ENCODE data around the gene TBC1D7. TPM values are rescaled to one million over a fixed set of nuclear protein-coding genes. Genes with fewer than 3 reads are reported as not detected.

Gene TBC1D7
- polyA plus RNA-seq, 4 donors, result 10.7 to 23.5 (median 12.8) TPM

DNA sequence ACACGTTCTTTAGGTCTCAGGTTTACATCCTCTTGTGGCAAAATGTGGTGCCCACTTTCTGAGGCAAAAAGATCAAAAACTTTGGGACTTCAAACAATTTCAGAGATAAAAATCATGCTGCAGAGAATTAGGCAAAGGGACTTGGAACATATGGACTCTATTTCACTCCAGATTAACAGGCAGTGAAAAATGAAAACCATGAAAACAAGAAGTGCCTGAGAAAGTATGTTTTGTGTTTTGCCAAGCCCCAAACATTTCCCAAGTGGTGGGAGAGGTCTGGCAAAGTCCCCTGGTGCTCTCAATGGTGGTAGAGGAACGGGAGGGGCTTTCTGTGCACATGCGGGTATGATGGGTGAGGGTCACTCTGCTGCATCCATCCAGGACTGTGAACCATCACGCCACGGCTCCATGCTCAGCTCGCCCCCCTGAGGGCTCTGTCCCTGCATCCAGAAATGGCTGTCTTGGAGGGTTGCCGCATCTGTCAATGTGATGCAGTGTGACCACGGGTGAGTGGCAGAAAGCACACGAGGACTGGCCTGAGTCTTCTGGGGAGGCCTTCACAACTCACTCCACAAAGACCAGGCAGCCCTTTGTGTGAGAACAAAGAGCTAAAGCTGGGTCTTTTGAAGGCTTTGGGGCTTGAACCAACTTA is 43.2 kb upstream of the TBC1D7 start:
- no peak for FAIRE-seq
- no peak for DNase-seq
- Histone ChIP-seq H3K9me3 (ENCODE audit: control insufficient read depth in 2 of 2, insufficient read depth in 1 of 2, low read depth in 1 of 2, low read length in 1 of 2) (no peaks in the 10 kb centered on the region), H3K36me3 (ENCODE audit: control insufficient read depth in 3 of 3, insufficient read depth in 2 of 3, low read depth in 1 of 3, low read length in 3 of 3) (no peaks in the 10 kb centered on the region), H3K4me1 (ENCODE audit: control insufficient read depth in 3 of 3, insufficient read depth in 2 of 3, low read depth in 1 of 3, low read length in 2 of 3) (no peaks in the 10 kb centered on the region), H3K27me3 (ENCODE audit: control insufficient read depth in 3 of 3, insufficient read depth in 3 of 3, low read length in 3 of 3) (no peaks in the 10 kb centered on the region), H3K4me3 (ENCODE audit: low read depth in 1 of 3, low read length in 3 of 3) (no peak overlapping the region), H3K27ac (ENCODE audit: low read depth in 1 of 3, low read length in 2 of 3) (no peak overlapping the region)
- 81 to 88% (median 88%) methylated on average over 9 of the region's 9 CpGs for WGBS, 3 donors

- FAIRE-seq (no peak), DNase-seq (no peak)
- Histone ChIP-seq H3K27me3 (ENCODE audit: control insufficient read depth in 3 of 3, insufficient read depth in 3 of 3, low read length in 3 of 3) (no peaks in the 10 kb centered on the region), H3K27ac (ENCODE audit: low read depth in 1 of 3, low read length in 2 of 3) (no peak overlapping the region), H3K4me1 (ENCODE audit: control insufficient read depth in 3 of 3, insufficient read depth in 2 of 3, low read depth in 1 of 3, low read length in 2 of 3) (no peaks in the 10 kb centered on the region), H3K36me3 (ENCODE audit: control insufficient read depth in 3 of 3, insufficient read depth in 2 of 3, low read depth in 1 of 3, low read length in 3 of 3) (no peaks in the 10 kb centered on the region), H3K9me3 (ENCODE audit: control insufficient read depth in 2 of 2, insufficient read depth in 1 of 2, low read depth in 1 of 2, low read length in 1 of 2) (no peaks in the 10 kb centered on the region), H3K4me3 (ENCODE audit: low read depth in 1 of 3, low read length in 3 of 3) (no peak overlapping the region)
- WGBS, 3 donors, result 76 to 84% (median 80%) methylated on average over 5 of the region's 5 CpGs
These were observed 42.3 kb upstream of the TBC1D7 start for GRCh38 chr6:13370623-13371022.

DNA sequence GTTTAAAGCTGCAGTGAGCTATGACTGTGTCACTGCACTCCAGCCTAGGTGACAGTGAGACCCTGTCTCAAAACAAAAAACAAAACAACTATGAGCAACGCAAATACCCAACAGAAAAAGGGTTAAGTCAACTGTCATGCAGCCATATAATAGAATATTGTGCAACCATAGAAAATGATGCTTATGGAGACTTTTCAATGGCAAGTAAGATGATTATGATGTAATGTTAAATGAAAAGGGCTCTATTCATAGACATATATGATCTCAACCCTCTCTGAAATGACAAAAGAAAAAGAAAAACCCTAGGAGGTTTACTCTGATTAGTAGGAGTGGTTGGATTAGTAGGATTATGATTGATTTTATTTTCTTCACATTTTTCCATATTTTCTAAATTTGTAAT is 41.3 kb upstream of the TBC1D7 start:
- FAIRE-seq, result no peak
- H3K27me3 ChIP-seq (ENCODE audit: control insufficient read depth in 3 of 3, insufficient read depth in 3 of 3, low read length in 3 of 3), result no peaks in the 10 kb centered on the region
- DNase-seq, result no peak
- no peaks in the 10 kb centered on the region for H3K9me3 ChIP-seq (ENCODE audit: control insufficient read depth in 2 of 2, insufficient read depth in 1 of 2, low read depth in 1 of 2, low read length in 1 of 2)
- 0 to 76% (median 0%) methylated on average over 1 of the region's 1 CpG for WGBS, 3 donors
- no peak overlapping the region for H3K27ac ChIP-seq (ENCODE audit: low read depth in 1 of 3, low read length in 2 of 3)
- no peak overlapping the region for H3K4me3 ChIP-seq (ENCODE audit: low read depth in 1 of 3, low read length in 3 of 3)
- no peaks in the 10 kb centered on the region for H3K4me1 ChIP-seq (ENCODE audit: control insufficient read depth in 3 of 3, insufficient read depth in 2 of 3, low read depth in 1 of 3, low read length in 2 of 3)
- peaks cover 0 to 5% (median 0%) of the 10 kb centered on the region in 3 donors for H3K36me3 ChIP-seq (ENCODE audit: control insufficient read depth in 3 of 3, insufficient read depth in 2 of 3, low read depth in 1 of 3, low read length in 3 of 3)

DNA sequence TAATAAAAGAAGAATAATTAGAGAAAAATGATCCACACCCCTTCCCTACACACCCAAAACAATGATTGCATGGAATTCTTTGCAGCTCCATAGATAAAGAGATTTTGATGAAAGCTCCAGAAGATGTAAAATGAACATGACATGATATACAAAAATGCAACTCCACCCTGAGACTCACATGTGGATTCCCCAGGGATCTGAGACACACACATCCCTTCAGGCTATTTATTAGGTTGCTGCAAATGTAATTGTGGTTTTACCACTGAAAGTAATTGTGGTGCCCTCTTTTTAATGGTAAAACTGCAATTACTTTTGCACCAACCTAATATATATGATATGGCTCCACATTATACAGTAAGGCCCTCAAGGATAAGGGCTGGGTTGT is 40.4 kb upstream of the TBC1D7 start:
- DNase-seq (no peak), FAIRE-seq (no peak)
- H3K27me3 ChIP-seq (ENCODE audit: control insufficient read depth in 3 of 3, insufficient read depth in 3 of 3, low read length in 3 of 3), result no peaks in the 10 kb centered on the region

DNA sequence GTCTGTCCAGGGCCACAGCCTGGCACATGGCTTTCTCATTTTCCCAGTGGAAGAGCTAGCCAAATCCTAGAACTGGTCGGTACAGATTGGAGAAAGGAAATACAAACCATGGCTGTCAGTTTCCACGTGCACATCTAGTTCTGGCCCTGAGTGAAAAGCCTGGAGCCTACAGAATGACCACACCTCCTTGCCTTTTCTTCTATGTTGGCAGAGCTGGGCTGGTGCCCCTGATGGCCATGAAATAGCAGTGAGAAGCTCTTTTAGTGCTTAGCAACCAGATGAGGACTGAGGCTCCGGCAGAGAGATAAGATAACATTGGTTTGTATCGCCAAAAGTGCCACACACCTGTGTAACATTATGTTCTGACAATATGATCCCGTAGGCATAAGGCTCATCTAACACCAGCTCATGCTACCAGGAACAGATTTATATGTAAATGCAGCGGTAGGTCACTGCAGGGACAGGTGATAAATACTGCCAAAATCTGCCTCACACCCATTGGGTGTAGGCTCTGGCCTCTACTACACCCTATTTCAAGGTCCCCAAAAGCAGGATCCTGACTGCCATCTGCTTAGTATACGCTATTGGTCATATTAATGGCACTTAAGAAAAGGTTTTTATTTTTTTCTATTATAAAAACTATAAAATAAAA is 39.9 kb upstream of the TBC1D7 start:
- Histone ChIP-seq H3K27me3 (ENCODE audit: control insufficient read depth in 3 of 3, insufficient read depth in 3 of 3, low read length in 3 of 3) (no peaks in the 10 kb centered on the region), H3K4me1 (ENCODE audit: control insufficient read depth in 3 of 3, insufficient read depth in 2 of 3, low read depth in 1 of 3, low read length in 2 of 3) (no peaks in the 10 kb centered on the region), H3K9me3 (ENCODE audit: control insufficient read depth in 2 of 2, insufficient read depth in 1 of 2, low read depth in 1 of 2, low read length in 1 of 2) (no peaks in the 10 kb centered on the region), H3K36me3 (ENCODE audit: control insufficient read depth in 3 of 3, insufficient read depth in 2 of 3, low read depth in 1 of 3, low read length in 3 of 3) (peaks cover 0 to 9% (median 0%) of the 10 kb centered on the region in 3 donors), H3K27ac (ENCODE audit: low read depth in 1 of 3, low read length in 2 of 3) (no peak overlapping the region), H3K4me3 (ENCODE audit: low read depth in 1 of 3, low read length in 3 of 3) (no peak overlapping the region)
- peak in 1 of 2 donors; percentile 45 for DNase-seq
- 28 to 66% (median 45%) methylated on average over 7 of the region's 7 CpGs for WGBS, 3 donors
- FAIRE-seq, result no peak

More for the DNA sequence above, 40.4 kb upstream of the TBC1D7 start:
- H3K4me1 ChIP-seq (ENCODE audit: control insufficient read depth in 3 of 3, insufficient read depth in 2 of 3, low read depth in 1 of 3, low read length in 2 of 3), result no peaks in the 10 kb centered on the region
- no peaks in the 10 kb centered on the region for H3K9me3 ChIP-seq (ENCODE audit: control insufficient read depth in 2 of 2, insufficient read depth in 1 of 2, low read depth in 1 of 2, low read length in 1 of 2)
- no peak overlapping the region for H3K4me3 ChIP-seq (ENCODE audit: low read depth in 1 of 3, low read length in 3 of 3)
- H3K27ac ChIP-seq (ENCODE audit: low read depth in 1 of 3, low read length in 2 of 3), result no peak overlapping the region
- peaks cover 0 to 9% (median 0%) of the 10 kb centered on the region in 3 donors for H3K36me3 ChIP-seq (ENCODE audit: control insufficient read depth in 3 of 3, insufficient read depth in 2 of 3, low read depth in 1 of 3, low read length in 3 of 3)

- no peak for DNase-seq
- no peaks in the 10 kb centered on the region for H3K27me3 ChIP-seq (ENCODE audit: control insufficient read depth in 3 of 3, insufficient read depth in 3 of 3, low read length in 3 of 3)
- no peak overlapping the region for H3K4me3 ChIP-seq (ENCODE audit: low read depth in 1 of 3, low read length in 3 of 3)
- H3K4me1 ChIP-seq (ENCODE audit: control insufficient read depth in 3 of 3, insufficient read depth in 2 of 3, low read depth in 1 of 3, low read length in 2 of 3), result no peaks in the 10 kb centered on the region
- 68 to 78% (median 71%) methylated on average over 3 of the region's 3 CpGs for WGBS, 3 donors
- FAIRE-seq, result no peak
- no peak overlapping the region for H3K27ac ChIP-seq (ENCODE audit: low read depth in 1 of 3, low read length in 2 of 3)
- H3K9me3 ChIP-seq (ENCODE audit: control insufficient read depth in 2 of 2, insufficient read depth in 1 of 2, low read depth in 1 of 2, low read length in 1 of 2), result no peaks in the 10 kb centered on the region
- H3K36me3 ChIP-seq (ENCODE audit: control insufficient read depth in 3 of 3, insufficient read depth in 2 of 3, low read depth in 1 of 3, low read length in 3 of 3), result peaks cover 0 to 9% (median 0%) of the 10 kb centered on the region in 3 donors
These were observed 39.1 kb upstream of the TBC1D7 start for GRCh38 chr6:13367396-13367795.

DNA sequence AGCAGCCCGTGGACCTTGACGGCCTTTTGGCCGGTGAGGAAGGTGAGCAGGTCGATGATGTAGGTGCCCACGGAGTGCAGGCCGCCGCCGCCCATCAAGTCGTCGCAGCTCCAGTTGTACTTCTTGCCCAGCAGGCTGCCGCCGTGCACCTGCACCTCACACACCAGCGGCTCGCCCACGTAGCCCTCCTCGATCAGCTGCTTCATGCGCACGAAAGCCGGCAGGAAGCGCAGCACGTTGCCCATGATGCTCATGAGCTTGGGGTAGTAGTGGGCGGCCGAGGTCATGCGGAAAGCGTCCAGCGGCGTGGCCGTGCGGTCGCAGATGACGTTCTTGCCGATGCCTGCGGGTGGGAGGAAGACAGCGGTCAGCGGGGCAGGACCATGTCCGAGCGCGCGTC is 37.0 kb upstream of the TBC1D7 start:
- no peak for DNase-seq

GRCh38 chr6:13364842-13365241 is 36.5 kb upstream of the TBC1D7 start:
- no peaks in the 10 kb centered on the region for H3K27me3 ChIP-seq (ENCODE audit: control insufficient read depth in 3 of 3, insufficient read depth in 3 of 3, low read length in 3 of 3)
- H3K36me3 ChIP-seq (ENCODE audit: control insufficient read depth in 3 of 3, insufficient read depth in 2 of 3, low read depth in 1 of 3, low read length in 3 of 3), result peaks cover 0 to 9% (median 0%) of the 10 kb centered on the region in 3 donors
- no peak for DNase-seq
- H3K4me3 ChIP-seq (ENCODE audit: low read depth in 1 of 3, low read length in 3 of 3), result no peak overlapping the region
- WGBS, 3 donors, result 97% methylated on average over 33 to 34 of the region's 34 CpGs
- no peaks in the 10 kb centered on the region for H3K4me1 ChIP-seq (ENCODE audit: control insufficient read depth in 3 of 3, insufficient read depth in 2 of 3, low read depth in 1 of 3, low read length in 2 of 3)
- H3K9me3 ChIP-seq (ENCODE audit: control insufficient read depth in 2 of 2, insufficient read depth in 1 of 2, low read depth in 1 of 2, low read length in 1 of 2), result no peaks in the 10 kb centered on the region
- no peak for FAIRE-seq
- no peak overlapping the region for H3K27ac ChIP-seq (ENCODE audit: low read depth in 1 of 3, low read length in 2 of 3)

More for the DNA sequence above, 37.0 kb upstream of the TBC1D7 start:
- Histone ChIP-seq H3K27ac (ENCODE audit: low read depth in 1 of 3, low read length in 2 of 3) (no peak overlapping the region), H3K4me1 (ENCODE audit: control insufficient read depth in 3 of 3, insufficient read depth in 2 of 3, low read depth in 1 of 3, low read length in 2 of 3) (no peaks in the 10 kb centered on the region), H3K4me3 (ENCODE audit: low read depth in 1 of 3, low read length in 3 of 3) (no peak overlapping the region), H3K36me3 (ENCODE audit: control insufficient read depth in 3 of 3, insufficient read depth in 2 of 3, low read depth in 1 of 3, low read length in 3 of 3) (peaks cover 0 to 9% (median 0%) of the 10 kb centered on the region in 3 donors), H3K27me3 (ENCODE audit: control insufficient read depth in 3 of 3, insufficient read depth in 3 of 3, low read length in 3 of 3) (no peaks in the 10 kb centered on the region), H3K9me3 (ENCODE audit: control insufficient read depth in 2 of 2, insufficient read depth in 1 of 2, low read depth in 1 of 2, low read length in 1 of 2) (no peaks in the 10 kb centered on the region)
- 97 to 98% (median 98%) methylated on average over 39 of the region's 39 CpGs for WGBS, 3 donors
- no peak for FAIRE-seq
